Measurements from ENCODE around the gene MYOG. TPM values are rescaled to one million over a fixed set of nuclear protein-coding genes. Genes with fewer than 3 reads are reported as not detected.

MYOG gene
- total RNA-seq, 1 experiment from 2014 or later: not detected

GRCh38 chr1:203060115-203060514, 25.7 kb downstream of the MYOG start:
- no peak for DNase-seq
- H3K4me1 Mint-ChIP-seq (ENCODE audit: low read depth, unreplicated experiment): peaks cover 14% of the 10 kb centered on the region
- Histone ChIP-seq H3K36me3 (ENCODE audit: control insufficient read depth, insufficient read depth, low read length) (no peaks in the 10 kb centered on the region; the same call in none of the 2 replicates), H3K4me3 (ENCODE audit: low read depth, low read length) (no peak overlapping the region), H3K27me3 (replicated peaks; ENCODE audit: control insufficient read depth, insufficient read depth, low read length) (no peaks in the 10 kb centered on the region), H3K9me3 (no peaks in the 10 kb centered on the region), H3K4me1 (peaks cover 8% of the 10 kb centered on the region; the same call in 1 of the 2 replicates)
- no peak overlapping the region for H3K27ac Mint-ChIP-seq (ENCODE audit: unreplicated experiment)
- H3K36me3 Mint-ChIP-seq (ENCODE audit: insufficient read depth, unreplicated experiment): peaks cover 4% of the 10 kb centered on the region
- BruUV-seq (replicated peaks): no TSS peak
- ChIA-PET CTCF (no interaction called here), POLR2A (no interaction called here)
- TF ChIP-seq, protein P1, sequence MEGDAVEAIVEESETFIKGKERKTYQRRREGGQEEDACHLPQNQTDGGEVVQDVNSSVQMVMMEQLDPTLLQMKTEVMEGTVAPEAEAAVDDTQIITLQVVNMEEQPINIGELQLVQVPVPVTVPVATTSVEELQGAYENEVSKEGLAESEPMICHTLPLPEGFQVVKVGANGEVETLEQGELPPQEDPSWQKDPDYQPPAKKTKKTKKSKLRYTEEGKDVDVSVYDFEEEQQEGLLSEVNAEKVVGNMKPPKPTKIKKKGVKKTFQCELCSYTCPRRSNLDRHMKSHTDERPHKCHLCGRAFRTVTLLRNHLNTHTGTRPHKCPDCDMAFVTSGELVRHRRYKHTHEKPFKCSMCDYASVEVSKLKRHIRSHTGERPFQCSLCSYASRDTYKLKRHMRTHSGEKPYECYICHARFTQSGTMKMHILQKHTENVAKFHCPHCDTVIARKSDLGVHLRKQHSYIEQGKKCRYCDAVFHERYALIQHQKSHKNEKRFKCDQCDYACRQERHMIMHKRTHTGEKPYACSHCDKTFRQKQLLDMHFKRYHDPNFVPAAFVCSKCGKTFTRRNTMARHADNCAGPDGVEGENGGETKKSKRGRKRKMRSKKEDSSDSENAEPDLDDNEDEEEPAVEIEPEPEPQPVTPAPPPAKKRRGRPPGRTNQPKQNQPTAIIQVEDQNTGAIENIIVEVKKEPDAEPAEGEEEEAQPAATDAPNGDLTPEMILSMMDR (IDR thresholded peaks at IDR 0.05; ENCODE audit: insufficient read depth in 1 of 2, low read depth in 1 of 2, low read length in 1 of 2, severe bottlenecking in 1 of 2, unreplicated experiment in 1 of 2): no peak
- H3K27me3 Mint-ChIP-seq (ENCODE audit: insufficient read depth, unreplicated experiment): no peaks in the 10 kb centered on the region
- intact Hi-C loops (cut with micrococcal nuclease; ENCODE audit: unreplicated experiment): no loop called here
- no peaks in the 10 kb centered on the region for H3K9me3 Mint-ChIP-seq (ENCODE audit: unreplicated experiment)
- no peak overlapping the region for H3K4me3 Mint-ChIP-seq (ENCODE audit: unreplicated experiment)

GRCh38 chr1:203059485-203059884, 26.3 kb downstream of the MYOG start:
- no peaks in the 10 kb centered on the region for H3K9me3 Mint-ChIP-seq (ENCODE audit: unreplicated experiment)
- BruUV-seq (replicated peaks): no TSS peak
- Histone ChIP-seq H3K9me3 (no peaks in the 10 kb centered on the region), H3K4me3 (ENCODE audit: low read depth, low read length) (no peak overlapping the region), H3K4me1 (peaks cover 8% of the 10 kb centered on the region; the same call in 1 of the 2 replicates), H3K36me3 (ENCODE audit: control insufficient read depth, insufficient read depth, low read length) (no peaks in the 10 kb centered on the region; the same call in none of the 2 replicates), H3K27me3 (replicated peaks; ENCODE audit: control insufficient read depth, insufficient read depth, low read length) (no peaks in the 10 kb centered on the region)
- peaks cover 14% of the 10 kb centered on the region for H3K4me1 Mint-ChIP-seq (ENCODE audit: low read depth, unreplicated experiment)
- ChIA-PET CTCF (no interaction called here), POLR2A (no interaction called here)
- H3K27me3 Mint-ChIP-seq (ENCODE audit: insufficient read depth, unreplicated experiment): no peaks in the 10 kb centered on the region
- peaks cover 4% of the 10 kb centered on the region for H3K36me3 Mint-ChIP-seq (ENCODE audit: insufficient read depth, unreplicated experiment)
- intact Hi-C loops (cut with micrococcal nuclease; ENCODE audit: unreplicated experiment): no loop called here
- H3K27ac Mint-ChIP-seq (ENCODE audit: unreplicated experiment): no peak overlapping the region
- no peak for DNase-seq
- no peak overlapping the region for H3K4me3 Mint-ChIP-seq (ENCODE audit: unreplicated experiment)
- TF ChIP-seq, protein P1 (IDR thresholded peaks at IDR 0.05; ENCODE audit: insufficient read depth in 1 of 2, low read depth in 1 of 2, low read length in 1 of 2, severe bottlenecking in 1 of 2, unreplicated experiment in 1 of 2): no peak

GRCh38 chr1:203058676-203058935, 27.2 kb downstream of the MYOG start:
- DNase-seq: no peak
- TF ChIP-seq, protein P1 (IDR thresholded peaks at IDR 0.05; ENCODE audit: insufficient read depth in 1 of 2, low read depth in 1 of 2, low read length in 1 of 2, severe bottlenecking in 1 of 2, unreplicated experiment in 1 of 2): no peak
- no peaks in the 10 kb centered on the region for H3K27me3 ChIP-seq (replicated peaks; ENCODE audit: control insufficient read depth, insufficient read depth, low read length)
- H3K27me3 Mint-ChIP-seq (ENCODE audit: insufficient read depth, unreplicated experiment): no peaks in the 10 kb centered on the region
- no peak overlapping the region for H3K4me3 ChIP-seq (ENCODE audit: low read depth, low read length)
- no peak overlapping the region for H3K4me3 Mint-ChIP-seq (ENCODE audit: unreplicated experiment)
- ChIA-PET CTCF (no interaction called here), POLR2A (no interaction called here)
- no peaks in the 10 kb centered on the region for H3K9me3 ChIP-seq
- peaks cover 14% of the 10 kb centered on the region for H3K4me1 Mint-ChIP-seq (ENCODE audit: low read depth, unreplicated experiment)
- peaks cover 4% of the 10 kb centered on the region for H3K36me3 Mint-ChIP-seq (ENCODE audit: insufficient read depth, unreplicated experiment)
- no peak overlapping the region for H3K27ac Mint-ChIP-seq (ENCODE audit: unreplicated experiment)
- H3K4me1 ChIP-seq: peaks cover 8% of the 10 kb centered on the region; the same call in 1 of the 2 replicates
- intact Hi-C loops (cut with micrococcal nuclease; ENCODE audit: unreplicated experiment): no loop called here
- no peaks in the 10 kb centered on the region; the same call in none of the 2 replicates for H3K36me3 ChIP-seq (ENCODE audit: control insufficient read depth, insufficient read depth, low read length)
- H3K9me3 Mint-ChIP-seq (ENCODE audit: unreplicated experiment): no peaks in the 10 kb centered on the region
- BruUV-seq (replicated peaks): no TSS peak

All from Caco-2 (cell line).